ENCODE measurements around the gene MINDY1. TPM values are rescaled to one million over a fixed set of nuclear protein-coding genes. Genes with fewer than 3 reads are reported as not detected.
A peak's percentile ranks its signal among the peaks of the same experiment; 100 is the strongest.

The MINDY1 gene
- total RNA-seq, 2 experiments from 2014 or later, result 8.5 to 13.8 TPM

DNA sequence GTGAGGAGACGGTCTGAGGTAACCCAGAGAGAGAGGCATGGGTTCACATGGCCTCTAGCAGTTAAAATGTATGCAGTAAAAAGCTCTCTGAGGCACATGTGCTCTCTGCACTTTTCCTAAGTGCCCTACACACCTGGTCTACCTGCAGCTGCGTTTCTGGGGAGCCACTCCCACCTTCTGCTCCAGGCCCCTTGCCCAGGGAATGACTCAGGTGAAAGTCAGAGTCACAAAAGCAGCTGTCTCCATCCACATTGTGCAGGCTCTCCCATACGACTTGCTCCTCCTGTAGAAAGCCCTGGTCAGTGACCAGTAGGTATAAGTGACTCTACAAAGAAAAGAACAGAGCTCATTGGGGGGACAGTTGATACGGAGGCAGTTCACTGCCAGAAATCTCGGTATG, 8.8 kb downstream of the MINDY1 start:
- H3K36me3 ChIP-seq (ENCODE audit: insufficient read depth, low read length), result no peaks in the 10 kb centered on the region

DNA sequence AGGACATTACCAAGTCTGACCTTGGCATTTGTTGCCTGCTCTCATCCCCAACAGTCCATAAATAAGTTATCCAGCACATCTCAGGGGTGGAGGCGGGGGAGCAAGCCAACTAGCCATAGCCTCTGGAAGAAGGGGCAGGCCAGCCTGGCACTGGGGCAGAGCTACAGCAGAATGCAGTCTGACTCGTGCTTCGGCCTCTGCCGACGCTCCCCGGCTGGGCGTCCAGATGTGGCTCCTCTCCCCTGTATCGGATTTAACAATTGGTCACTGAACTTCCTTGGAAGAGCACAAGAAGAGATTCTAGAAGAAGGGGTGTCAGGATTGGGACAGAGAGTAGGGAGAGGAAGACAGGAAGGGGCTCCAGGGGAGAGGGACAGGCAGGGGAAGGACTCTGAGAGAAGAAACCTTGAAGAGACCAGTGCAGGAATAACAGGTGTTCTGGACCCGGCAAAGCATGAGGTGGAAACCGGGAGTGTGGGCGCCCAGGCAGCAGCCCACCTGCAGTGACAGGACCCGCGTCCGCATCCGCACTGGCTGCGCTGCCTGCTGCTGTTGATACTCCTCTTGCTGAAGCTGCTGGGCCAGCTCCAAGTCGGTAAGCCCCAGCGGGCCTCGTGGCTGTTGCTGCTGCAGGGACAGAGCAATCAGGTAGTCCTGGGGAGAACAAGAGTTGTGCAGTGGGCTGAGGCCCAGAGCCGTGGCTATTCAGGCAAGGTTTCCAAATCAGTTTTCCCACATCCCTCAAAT, 9.4 kb downstream of the MINDY1 start:
- Histone ChIP-seq H3K36me3 (ENCODE audit: insufficient read depth, low read length) (no peaks in the 10 kb centered on the region), H3K9me3 (ENCODE audit: low read length) (no peaks in the 10 kb centered on the region), H2AFZ (ENCODE audit: low read length) (no peak overlapping the region), H3K79me2 (ENCODE audit: insufficient read depth, low read depth, low read length) (no peaks in the 10 kb centered on the region), H3K27ac (ENCODE audit: low read depth, low read length, poor library complexity, severe bottlenecking) (no peak overlapping the region), H3K4me3 (ENCODE audit: low read depth, low read length, poor library complexity, severe bottlenecking) (no peak overlapping the region), H3K4me2 (ENCODE audit: low read length) (no peak overlapping the region), H3K9me2 (ENCODE audit: insufficient read depth, low read length) (no peaks in the 10 kb centered on the region), H3K4me1 (ENCODE audit: insufficient read depth, low read length, poor library complexity, severe bottlenecking) (no peaks in the 10 kb centered on the region), H4K20me1 (ENCODE audit: insufficient read depth, low read length) (no peaks in the 10 kb centered on the region)
- BruUV-seq (replicated peaks), result no TSS peak
- ChIA-PET CTCF (ENCODE audit: unreplicated experiment) (interaction anchor here (1.0 kb wide), 1 partner anchor 437 kb away, joined by 3 read pairs; no protein-coding TSS in a partner anchor), POLR2A (interaction anchor here (0.7 kb wide), 1 partner anchor 12 kb away, joined by 4 read pairs; no protein-coding TSS in a partner anchor)
- no peak for DNase-seq (ENCODE audit: low spot score)
- TF ChIP-seq EZH2phosphoT487 (IDR thresholded peaks at IDR 0.05; ENCODE audit: borderline replicate concordance, low read depth, low read length), result no peak
- TF ChIP-seq, protein P1, sequence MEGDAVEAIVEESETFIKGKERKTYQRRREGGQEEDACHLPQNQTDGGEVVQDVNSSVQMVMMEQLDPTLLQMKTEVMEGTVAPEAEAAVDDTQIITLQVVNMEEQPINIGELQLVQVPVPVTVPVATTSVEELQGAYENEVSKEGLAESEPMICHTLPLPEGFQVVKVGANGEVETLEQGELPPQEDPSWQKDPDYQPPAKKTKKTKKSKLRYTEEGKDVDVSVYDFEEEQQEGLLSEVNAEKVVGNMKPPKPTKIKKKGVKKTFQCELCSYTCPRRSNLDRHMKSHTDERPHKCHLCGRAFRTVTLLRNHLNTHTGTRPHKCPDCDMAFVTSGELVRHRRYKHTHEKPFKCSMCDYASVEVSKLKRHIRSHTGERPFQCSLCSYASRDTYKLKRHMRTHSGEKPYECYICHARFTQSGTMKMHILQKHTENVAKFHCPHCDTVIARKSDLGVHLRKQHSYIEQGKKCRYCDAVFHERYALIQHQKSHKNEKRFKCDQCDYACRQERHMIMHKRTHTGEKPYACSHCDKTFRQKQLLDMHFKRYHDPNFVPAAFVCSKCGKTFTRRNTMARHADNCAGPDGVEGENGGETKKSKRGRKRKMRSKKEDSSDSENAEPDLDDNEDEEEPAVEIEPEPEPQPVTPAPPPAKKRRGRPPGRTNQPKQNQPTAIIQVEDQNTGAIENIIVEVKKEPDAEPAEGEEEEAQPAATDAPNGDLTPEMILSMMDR (conservative IDR thresholded peaks at IDR 0.05; ENCODE audit: low read length), result no peak
- intact Hi-C loops (cut with micrococcal nuclease; ENCODE audit: unreplicated experiment), result no loop called here

More for the DNA sequence above, 8.8 kb downstream of the MINDY1 start:
- no peak overlapping the region for H3K4me2 ChIP-seq (ENCODE audit: low read length)
- intact Hi-C loops (cut with micrococcal nuclease; ENCODE audit: unreplicated experiment), result no loop called here
- no peak for DNase-seq (ENCODE audit: low spot score)
- no peaks in the 10 kb centered on the region for H4K20me1 ChIP-seq (ENCODE audit: insufficient read depth, low read length)
- H3K9me2 ChIP-seq (ENCODE audit: insufficient read depth, low read length), result no peaks in the 10 kb centered on the region
- ChIA-PET CTCF (ENCODE audit: unreplicated experiment) (no interaction called here), POLR2A (no interaction called here)
- H3K27ac ChIP-seq (ENCODE audit: low read depth, low read length, poor library complexity, severe bottlenecking), result no peak overlapping the region
- H3K4me3 ChIP-seq (ENCODE audit: low read depth, low read length, poor library complexity, severe bottlenecking), result no peak overlapping the region
- no peaks in the 10 kb centered on the region for H3K9me3 ChIP-seq (ENCODE audit: low read length)
- H3K79me2 ChIP-seq (ENCODE audit: insufficient read depth, low read depth, low read length), result no peaks in the 10 kb centered on the region
- H2AFZ ChIP-seq (ENCODE audit: low read length), result no peak overlapping the region
- H3K4me1 ChIP-seq (ENCODE audit: insufficient read depth, low read length, poor library complexity, severe bottlenecking), result peaks cover 4% of the 10 kb centered on the region
- no TSS peak for BruUV-seq (replicated peaks)
- TF ChIP-seq, protein P1 (conservative IDR thresholded peaks at IDR 0.05; ENCODE audit: low read length), result no peak
- TF ChIP-seq EZH2phosphoT487 (IDR thresholded peaks at IDR 0.05; ENCODE audit: borderline replicate concordance, low read depth, low read length), result no peak

DNA sequence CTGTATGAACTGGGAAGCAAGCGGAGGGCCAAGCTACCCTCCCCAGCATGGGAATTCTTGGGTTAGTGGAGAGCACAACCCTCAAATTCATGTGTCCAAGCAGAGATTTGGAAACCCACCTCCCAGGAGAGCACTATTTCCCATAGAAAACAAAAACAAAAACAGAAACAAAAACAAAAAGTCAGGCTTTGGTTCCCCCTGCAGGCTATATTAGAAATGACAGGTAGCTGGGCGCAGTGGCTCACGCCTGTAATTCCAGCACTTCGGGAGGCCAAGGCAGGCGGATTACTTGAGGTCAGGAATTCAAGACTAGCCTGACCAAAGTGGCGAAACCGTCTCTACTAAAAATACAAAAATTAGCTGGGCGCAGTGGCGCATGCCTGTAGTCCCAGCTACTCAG, 10.8 kb downstream of the MINDY1 start:
- no peaks in the 10 kb centered on the region for H4K20me1 ChIP-seq (ENCODE audit: insufficient read depth, low read length)
- no peaks in the 10 kb centered on the region for H3K79me2 ChIP-seq (ENCODE audit: insufficient read depth, low read depth, low read length)
- DNase-seq (ENCODE audit: low spot score), result no peak
- ChIA-PET POLR2A (interaction anchor here (0.6 to 1.9 kb wide), 6 partner anchors 11 to 722 kb away, joined by 3 to 7 read pairs (median 4); partner anchors contain the start of gene MINDY1), CTCF (ENCODE audit: unreplicated experiment) (interaction anchor here (1.1 kb wide), 1 partner anchor 11 kb away, joined by 4 read pairs; the partner anchor contains the start of gene MINDY1)
- H2AFZ ChIP-seq (ENCODE audit: low read length), result peak overlapping the region; percentile 45; the same call in 1 of the 2 replicates
- no peaks in the 10 kb centered on the region for H3K9me2 ChIP-seq (ENCODE audit: insufficient read depth, low read length)
- no TSS peak for BruUV-seq (replicated peaks)
- peak overlapping the region; percentile 38 for H3K4me2 ChIP-seq (ENCODE audit: low read length)
- no peaks in the 10 kb centered on the region for H3K36me3 ChIP-seq (ENCODE audit: insufficient read depth, low read length)
- no peaks in the 10 kb centered on the region for H3K4me1 ChIP-seq (ENCODE audit: insufficient read depth, low read length, poor library complexity, severe bottlenecking)
- no peak overlapping the region for H3K27ac ChIP-seq (ENCODE audit: low read depth, low read length, poor library complexity, severe bottlenecking)
- peak overlapping the region; percentile 20 for H3K4me3 ChIP-seq (ENCODE audit: low read depth, low read length, poor library complexity, severe bottlenecking)
- no peak for TF ChIP-seq EZH2phosphoT487 (IDR thresholded peaks at IDR 0.05; ENCODE audit: borderline replicate concordance, low read depth, low read length)
- TF ChIP-seq, protein P1 (conservative IDR thresholded peaks at IDR 0.05; ENCODE audit: low read length), result peak; percentile 87
- no peaks in the 10 kb centered on the region for H3K9me3 ChIP-seq (ENCODE audit: low read length)
- intact Hi-C loops (cut with micrococcal nuclease; ENCODE audit: unreplicated experiment), result loop anchor here (2.0 kb wide), 1 partner anchor 17 kb away; no protein-coding TSS in a partner anchor

All from OCI-LY7 (cell line).